ENCODE data around the gene PLCB1.
A peak's percentile ranks its signal among the peaks of the same experiment; 100 is the strongest.

Gene PLCB1

GRCh38 chr20:8303651-8304050, 171.6 kb downstream of the PLCB1 start:
- no peak for DNase-seq (ENCODE audit: low read depth)

GRCh38 chr20:8304124-8304816, 172.2 kb downstream of the PLCB1 start:
- DNase-seq (ENCODE audit: low read depth): no peak

GRCh38 chr20:8305449-8305978, 173.4 kb downstream of the PLCB1 start:
- DNase-seq (ENCODE audit: low read depth): peak; percentile 39

- no peak for DNase-seq (ENCODE audit: low read depth)
Observed at GRCh38 chr20:8306937-8307336, 174.9 kb downstream of the PLCB1 start.

- DNase-seq (ENCODE audit: low read depth): peak; percentile 26
Observed at GRCh38 chr20:8309634-8310033, 177.6 kb downstream of the PLCB1 start.

GRCh38 chr20:8310618-8311017, 178.6 kb downstream of the PLCB1 start:
- no peak for DNase-seq (ENCODE audit: low read depth)

GRCh38 chr20:8313073-8313472, 181.0 kb downstream of the PLCB1 start:
- no peak for DNase-seq (ENCODE audit: low read depth)

- no peak for DNase-seq (ENCODE audit: low read depth)
Observed at GRCh38 chr20:8315639-8316573, 183.8 kb downstream of the PLCB1 start.

- no peak for DNase-seq (ENCODE audit: low read depth)
Observed at GRCh38 chr20:8317448-8317847, 185.4 kb downstream of the PLCB1 start.

- DNase-seq (ENCODE audit: low read depth): no peak
Observed at GRCh38 chr20:8318965-8319625, 187.0 kb downstream of the PLCB1 start.

GRCh38 chr20:8320306-8320705, 188.2 kb downstream of the PLCB1 start:
- DNase-seq (ENCODE audit: low read depth): no peak

GRCh38 chr20:8321001-8321400, 188.9 kb downstream of the PLCB1 start:
- DNase-seq (ENCODE audit: low read depth): no peak

- DNase-seq (ENCODE audit: low read depth): no peak
Observed at GRCh38 chr20:8322662-8323217, 190.7 kb downstream of the PLCB1 start.

- no peak for DNase-seq (ENCODE audit: low read depth)
Observed at GRCh38 chr20:8326191-8326590, 194.1 kb downstream of the PLCB1 start.

GRCh38 chr20:8326899-8327298, 194.8 kb downstream of the PLCB1 start:
- no peak for DNase-seq (ENCODE audit: low read depth)

GRCh38 chr20:8328189-8328588, 196.1 kb downstream of the PLCB1 start:
- no peak for DNase-seq (ENCODE audit: low read depth)

- peak; percentile 38 for DNase-seq (ENCODE audit: low read depth)
Observed at GRCh38 chr20:8330319-8330784, 198.3 kb downstream of the PLCB1 start.

- peak; percentile 31 for DNase-seq (ENCODE audit: low read depth)
Observed at GRCh38 chr20:8330785-8331695, 199.0 kb downstream of the PLCB1 start.

- peak; percentile 69 for DNase-seq (ENCODE audit: low read depth)
Observed at GRCh38 chr20:8331740-8332412, 199.8 kb downstream of the PLCB1 start.

GRCh38 chr20:8334641-8335040, 202.6 kb downstream of the PLCB1 start:
- DNase-seq (ENCODE audit: low read depth): no peak

Measured in amniotic epithelial cell (primary cell).